Smooth muscle cell (in vitro differentiated cells): Measurements from ENCODE around the gene BAIAP2. TPM values are rescaled to one million over a fixed set of nuclear protein-coding genes. Genes with fewer than 3 reads are reported as not detected.

ENCODE experiments used
- DNase-seq: peaks from one replicate; lab custom pipeline; 2025; ENCODE audit not compliant: unreplicated experiment; lab: John Stamatoyannopoulos, UW
- H2AFZ ChIP-seq: fragments of 200-600 bp; sonication (generic); 2 replicates; pipeline ENCODE4 v1.6.0; 2016; ENCODE audit warnings: antibody characterized with exemption, low read depth, mild to moderate bottlenecking
- H3F3A ChIP-seq: fragments of 200-600 bp; sonication (generic); 2 replicates; pipeline ENCODE4 v1.6.0; 2017; ENCODE audit warnings: antibody characterized with exemption, low read depth
- H3K27ac ChIP-seq: fragments of 200-600 bp; sonication (generic); 2 replicates; pipeline ENCODE4 v1.5.1; 2016; ENCODE audit warnings: low read depth, mild to moderate bottlenecking
- H3K27me3 ChIP-seq: fragments of 200-600 bp; sonication (generic); 2 replicates; pipeline ENCODE4 v1.6.1; 2016; ENCODE audit warnings: low read depth, mild to moderate bottlenecking
- H3K36me3 ChIP-seq: fragments of 200-600 bp; sonication (generic); 2 replicates; pipeline ENCODE4 v1.5.1; 2016; ENCODE audit warnings: low read depth
- H3K4me1 ChIP-seq: fragments of 200-600 bp; sonication (generic); 2 replicates; pipeline ENCODE4 v1.5.1; 2016; ENCODE audit warnings: low read depth
- H3K4me2 ChIP-seq: fragments of 200-600 bp; sonication (generic); 2 replicates; pipeline ENCODE4 v1.6.0; 2016; ENCODE audit warnings: mild to moderate bottlenecking
- H3K4me3 ChIP-seq: fragments of 200-600 bp; sonication (generic); 2 replicates; pipeline ENCODE4 v1.5.1; 2016; ENCODE audit warnings: mild to moderate bottlenecking
- H3K79me2 ChIP-seq: fragments of 200-600 bp; sonication (generic); 2 replicates; pipeline ENCODE4 v1.6.0; 2016; ENCODE audit warnings: low read depth, mild to moderate bottlenecking
- H3K9ac ChIP-seq: fragments of 200-600 bp; sonication (generic); 2 replicates; pipeline ENCODE4 v1.6.0; 2016; ENCODE audit warnings: low read depth
- H3K9me3 ChIP-seq: fragments of 200-600 bp; sonication (generic); replicated peaks from 2 replicates; pipeline ENCODE4 v1.5.1; 2016; ENCODE audit warnings: low read depth
- H4K20me1 ChIP-seq: fragments of 200-600 bp; sonication (generic); 2 replicates; pipeline ENCODE4 v1.6.0; 2016; ENCODE audit warnings: low read depth
- WGBS: methylation state at CpG from one replicate; pipeline ENCODE4 v1.1.7; 2016; ENCODE audit warnings: low lambda C conversion rate; 5-methylcytosine and 5-hydroxymethylcytosine counted together
- polyA plus RNA-seq: library from polyadenylated mRNA; unstranded; fragments of >200 nt; fragmentation: Nextera tagmentation; extraction: Ambion mirVana; gene quantifications from 2 replicates; pipeline ENCODE4 v1.2.1, GENCODE V29; 2016
- total RNA-seq: library from RNA; depleted of rRNA; stranded (reverse); fragments of >200 nt; gene quantifications from 2 replicates; pipeline ENCODE4 v1.2.3, GENCODE V29; 2014
- TF ChIP-seq, protein P1 (sequence below): fragments of 200-600 bp; sonication (generic); IDR thresholded peaks from 2 replicates; pipeline ENCODE4 v1.5.1; 2017; ENCODE audit warnings: borderline replicate concordance, mild to moderate bottlenecking, antibody characterized with exemption; ENCODE audit not compliant: insufficient read depth, poor library complexity, severe bottlenecking

Gene BAIAP2
- total and polyA plus RNA-seq, 2 experiments from 2014 or later = 26.6 to 41.9 TPM

- no peak for DNase-seq
Observed at GRCh38 chr17:81130385-81131361, 95.7 kb downstream of the BAIAP2 start.

GRCh38 chr17:81131486-81132196 lies 96.7 kb downstream of the BAIAP2 start:
- Histone ChIP-seq H3F3A (no peaks in the 10 kb centered on the region), H3K79me2 (no peaks in the 10 kb centered on the region), H2AFZ (no peak overlapping the region), H3K27ac (no peak overlapping the region), H3K36me3 (no peaks in the 10 kb centered on the region), H3K9me3 (no peaks in the 10 kb centered on the region), H4K20me1 (no peaks in the 10 kb centered on the region), H3K4me2 (no peak overlapping the region), H3K4me1 (no peaks in the 10 kb centered on the region), H3K9ac (no peak overlapping the region), H3K27me3 (no peaks in the 10 kb centered on the region), H3K4me3 (no peak overlapping the region)
- 94% methylated on average over 14 of the region's 14 CpGs for WGBS
- no peak for DNase-seq
- TF ChIP-seq, protein P1, sequence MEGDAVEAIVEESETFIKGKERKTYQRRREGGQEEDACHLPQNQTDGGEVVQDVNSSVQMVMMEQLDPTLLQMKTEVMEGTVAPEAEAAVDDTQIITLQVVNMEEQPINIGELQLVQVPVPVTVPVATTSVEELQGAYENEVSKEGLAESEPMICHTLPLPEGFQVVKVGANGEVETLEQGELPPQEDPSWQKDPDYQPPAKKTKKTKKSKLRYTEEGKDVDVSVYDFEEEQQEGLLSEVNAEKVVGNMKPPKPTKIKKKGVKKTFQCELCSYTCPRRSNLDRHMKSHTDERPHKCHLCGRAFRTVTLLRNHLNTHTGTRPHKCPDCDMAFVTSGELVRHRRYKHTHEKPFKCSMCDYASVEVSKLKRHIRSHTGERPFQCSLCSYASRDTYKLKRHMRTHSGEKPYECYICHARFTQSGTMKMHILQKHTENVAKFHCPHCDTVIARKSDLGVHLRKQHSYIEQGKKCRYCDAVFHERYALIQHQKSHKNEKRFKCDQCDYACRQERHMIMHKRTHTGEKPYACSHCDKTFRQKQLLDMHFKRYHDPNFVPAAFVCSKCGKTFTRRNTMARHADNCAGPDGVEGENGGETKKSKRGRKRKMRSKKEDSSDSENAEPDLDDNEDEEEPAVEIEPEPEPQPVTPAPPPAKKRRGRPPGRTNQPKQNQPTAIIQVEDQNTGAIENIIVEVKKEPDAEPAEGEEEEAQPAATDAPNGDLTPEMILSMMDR = no peak

More at GRCh38 chr17:81130385-81131361, 95.7 kb downstream of the BAIAP2 start:
- Histone ChIP-seq H3K36me3 (no peaks in the 10 kb centered on the region), H3K4me1 (no peaks in the 10 kb centered on the region), H4K20me1 (no peaks in the 10 kb centered on the region), H3K4me2 (no peak overlapping the region), H3F3A (no peaks in the 10 kb centered on the region), H3K27ac (no peak overlapping the region), H3K27me3 (no peaks in the 10 kb centered on the region), H3K9ac (no peak overlapping the region), H3K9me3 (no peaks in the 10 kb centered on the region), H3K79me2 (no peaks in the 10 kb centered on the region), H3K4me3 (no peak overlapping the region), H2AFZ (no peak overlapping the region)
- 94% methylated on average over 38 of the region's 41 CpGs for WGBS
- TF ChIP-seq, protein P1 = no peak

DNA sequence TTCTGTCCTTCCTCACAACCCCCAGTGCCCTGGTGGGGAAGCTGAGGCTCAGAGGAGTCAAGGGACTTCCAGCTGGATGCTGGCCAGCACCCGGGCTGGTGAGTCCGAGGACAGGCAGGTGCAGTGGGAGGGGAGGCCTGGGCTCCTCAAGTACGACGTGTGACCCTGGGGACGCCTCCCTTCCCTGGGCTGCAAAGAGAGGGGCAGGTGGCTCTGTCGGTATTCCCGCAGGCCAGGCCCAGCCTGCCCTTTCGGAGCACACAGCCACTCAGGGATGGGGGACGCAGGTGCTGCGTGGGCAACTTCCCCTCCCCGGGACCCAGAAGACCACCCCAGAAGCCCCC lies 97.2 kb downstream of the BAIAP2 start:
- H3K79me2 ChIP-seq = no peaks in the 10 kb centered on the region
- H2AFZ ChIP-seq = no peak overlapping the region
- DNase-seq = no peak
- no peaks in the 10 kb centered on the region for H4K20me1 ChIP-seq
- H3F3A ChIP-seq = no peaks in the 10 kb centered on the region
- no peaks in the 10 kb centered on the region for H3K36me3 ChIP-seq
- H3K4me3 ChIP-seq = no peak overlapping the region
- H3K4me1 ChIP-seq = no peaks in the 10 kb centered on the region
- H3K9ac ChIP-seq = no peak overlapping the region
- H3K27me3 ChIP-seq = no peaks in the 10 kb centered on the region
- H3K4me2 ChIP-seq = no peak overlapping the region
- TF ChIP-seq, protein P1 = no peak
- no peak overlapping the region for H3K27ac ChIP-seq
- H3K9me3 ChIP-seq = no peaks in the 10 kb centered on the region
- WGBS = 81% methylated on average over 10 of the region's 11 CpGs
